LNCAP (cell line): ENCODE measurements around the gene SMIM32.

Experiments used
- CTCF ChIP-seq: fragments of 450-650 bp; IDR thresholded peaks from 2 replicates; pipeline ENCODE4 v1.5.1; 2017; ENCODE audit warnings: mild to moderate bottlenecking

The SMIM32 gene

GRCh38 chr5:136143312-136143711 is 49.6 kb downstream of the SMIM32 start:
- no peak for TF ChIP-seq CTCF

- TF ChIP-seq CTCF = no peak
These were observed 51.4 kb downstream of the SMIM32 start for GRCh38 chr5:136141561-136141960.
